ENCODE data around the gene MT1E. TPM values are rescaled to one million over a fixed set of nuclear protein-coding genes. Genes with fewer than 3 reads are reported as not detected.

MT1E gene
- total and polyA plus RNA-seq, 2 of the 13 experiments (the other 11 are each of a cell fraction or from before 2014, with no cell fraction given) = 110 to 1,072 TPM

DNA sequence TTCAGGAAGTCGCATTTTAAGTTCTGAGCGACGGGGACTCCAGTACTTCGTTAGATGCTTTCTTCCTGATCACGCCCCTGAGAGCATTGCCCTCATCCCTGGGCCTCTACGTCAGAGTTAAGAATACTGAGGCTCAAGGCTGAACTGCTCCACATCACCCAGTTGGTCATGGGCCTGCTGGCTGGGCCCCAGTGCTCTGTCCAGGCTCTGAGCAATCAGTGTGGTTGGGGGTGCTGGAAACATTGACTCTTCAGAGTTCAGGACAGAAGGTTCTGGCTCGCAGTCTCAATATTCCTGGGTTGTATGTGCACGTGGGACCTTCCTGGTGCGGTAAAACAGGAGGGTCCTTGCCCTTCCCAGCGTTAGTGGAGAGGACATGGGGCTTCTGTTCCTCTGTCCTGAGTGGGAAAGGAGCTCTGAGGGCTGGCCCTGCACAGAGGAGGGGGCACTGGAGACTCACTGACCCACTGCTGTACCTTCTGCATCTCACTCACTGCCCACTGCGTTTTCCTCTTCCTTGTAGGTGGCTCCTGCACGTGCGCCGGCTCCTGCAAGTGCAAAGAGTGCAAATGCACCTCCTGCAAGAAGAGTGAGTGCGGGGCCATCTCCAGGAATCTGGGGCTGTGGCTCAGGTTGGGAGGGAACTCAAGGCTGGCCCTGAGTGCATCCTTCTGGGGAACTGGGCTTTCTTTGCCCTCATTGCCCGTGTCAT is 518 bp downstream of the MT1E start (continued):
- TF ChIP-seq, protein P1, sequence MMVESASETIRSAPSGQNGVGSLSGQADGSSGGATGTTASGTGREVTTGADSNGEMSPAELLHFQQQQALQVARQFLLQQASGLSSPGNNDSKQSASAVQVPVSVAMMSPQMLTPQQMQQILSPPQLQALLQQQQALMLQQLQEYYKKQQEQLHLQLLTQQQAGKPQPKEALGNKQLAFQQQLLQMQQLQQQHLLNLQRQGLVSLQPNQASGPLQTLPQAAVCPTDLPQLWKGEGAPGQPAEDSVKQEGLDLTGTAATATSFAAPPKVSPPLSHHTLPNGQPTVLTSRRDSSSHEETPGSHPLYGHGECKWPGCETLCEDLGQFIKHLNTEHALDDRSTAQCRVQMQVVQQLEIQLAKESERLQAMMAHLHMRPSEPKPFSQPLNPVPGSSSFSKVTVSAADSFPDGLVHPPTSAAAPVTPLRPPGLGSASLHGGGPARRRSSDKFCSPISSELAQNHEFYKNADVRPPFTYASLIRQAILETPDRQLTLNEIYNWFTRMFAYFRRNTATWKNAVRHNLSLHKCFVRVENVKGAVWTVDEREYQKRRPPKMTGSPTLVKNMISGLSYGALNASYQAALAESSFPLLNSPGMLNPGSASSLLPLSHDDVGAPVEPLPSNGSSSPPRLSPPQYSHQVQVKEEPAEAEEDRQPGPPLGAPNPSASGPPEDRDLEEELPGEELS (CRISPR knock-in tag; IDR thresholded peaks at IDR 0.05) = peak; percentile 5; the same call in 1 of the 2 replicates
- TF ChIP-seq ETV6 (CRISPR knock-in tag; conservative IDR thresholded peaks at IDR 0.05) (no peak), SP1 (IDR thresholded peaks at IDR 0.05) (no peak), SP1 (CRISPR knock-in tag; IDR thresholded peaks at IDR 0.05) (no peak), ZNF737 (CRISPR knock-in tag; IDR thresholded peaks at IDR 0.05; ENCODE audit: borderline replicate concordance) (no peak), ZNF367 (CRISPR knock-in tag; IDR thresholded peaks at IDR 0.05; ENCODE audit: borderline replicate concordance) (no peak), ZBTB21 (CRISPR knock-in tag; IDR thresholded peaks at IDR 0.05) (peak; percentile 68; the same call in 1 of the 2 replicates), ZNF609 (CRISPR knock-in tag; IDR thresholded peaks at IDR 0.05; ENCODE audit: borderline replicate concordance) (0 out of 2 replicates have a peak, but pooled peaks have one; percentile 15), ZNF709 (CRISPR knock-in tag; IDR thresholded peaks at IDR 0.05) (no peak), KLF16 (CRISPR knock-in tag; IDR thresholded peaks at IDR 0.05) (no peak), HNF1B (CRISPR knock-in tag; IDR thresholded peaks at IDR 0.05) (0 out of 2 replicates have a peak, but pooled peaks have one; percentile 62), ZSCAN22 (CRISPR knock-in tag; IDR thresholded peaks at IDR 0.05) (no peak), SMAD3 (CRISPR knock-in tag; IDR thresholded peaks at IDR 0.05) (no peak), XRCC5 (optimal IDR thresholded peaks at IDR 0.05; ENCODE audit: low read length) (peak; percentile 2), ZNF160 (CRISPR knock-in tag; IDR thresholded peaks at IDR 0.05) (no peak), MZF1 (CRISPR knock-in tag; IDR thresholded peaks at IDR 0.05; ENCODE audit: borderline replicate concordance) (no peak), SP2 (CRISPR knock-in tag; IDR thresholded peaks at IDR 0.05) (no peak), BCL6 (CRISPR knock-in tag; IDR thresholded peaks at IDR 0.05) (no peak), GFI1 (CRISPR knock-in tag; IDR thresholded peaks at IDR 0.05; ENCODE audit: borderline replicate concordance) (peak; percentile 19; the same call in 1 of the 2 replicates)
- TF ChIP-seq, protein P2, sequence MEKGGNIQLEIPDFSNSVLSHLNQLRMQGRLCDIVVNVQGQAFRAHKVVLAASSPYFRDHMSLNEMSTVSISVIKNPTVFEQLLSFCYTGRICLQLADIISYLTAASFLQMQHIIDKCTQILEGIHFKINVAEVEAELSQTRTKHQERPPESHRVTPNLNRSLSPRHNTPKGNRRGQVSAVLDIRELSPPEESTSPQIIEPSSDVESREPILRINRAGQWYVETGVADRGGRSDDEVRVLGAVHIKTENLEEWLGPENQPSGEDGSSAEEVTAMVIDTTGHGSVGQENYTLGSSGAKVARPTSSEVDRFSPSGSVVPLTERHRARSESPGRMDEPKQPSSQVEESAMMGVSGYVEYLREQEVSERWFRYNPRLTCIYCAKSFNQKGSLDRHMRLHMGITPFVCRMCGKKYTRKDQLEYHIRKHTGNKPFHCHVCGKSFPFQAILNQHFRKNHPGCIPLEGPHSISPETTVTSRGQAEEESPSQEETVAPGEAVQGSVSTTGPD (CRISPR knock-in tag; IDR thresholded peaks at IDR 0.05) = no peak

All from HepG2 (cell line).